Lung (tissue), 13 donors: ENCODE results near the gene AREL1. TPM values are rescaled to one million over a fixed set of nuclear protein-coding genes. Genes with fewer than 3 reads are reported as not detected.

Source experiments
- ATAC-seq: fragments of 200-7000 bp; cut with Tn5 transposase; one replicate; pipeline ENCODE4 v1.9.1; 2020; ENCODE audit warnings: moderate number of reproducible peaks; ENCODE audit not compliant: insufficient read depth, low FRiP score
- DNase-seq, 3 donors: peaks; one replicate each; pipeline ENCODE4 v3.0.0-alpha.2; 2013 to 2017
- H3K27ac ChIP-seq, 2 donors: one replicate each; pipeline ENCODE4 v1.5.1; 2013; ENCODE audit warnings: mild to moderate bottlenecking in 2 of 2, moderate library complexity in 2 of 2, control low read depth in 1 of 2, inconsistent platforms in 1 of 2, low read depth in 1 of 2, low read length in 1 of 2
- H3K27me3 ChIP-seq, 3 donors: one replicate each; pipeline ENCODE4 v1.5.1; 2013; ENCODE audit warnings: low read length in 2 of 3; ENCODE audit not compliant: control insufficient read depth in 3 of 3, insufficient read depth in 3 of 3
- H3K36me3 ChIP-seq, 4 donors: one replicate each; pipeline ENCODE4 v1.5.1; 2013; ENCODE audit warnings: low read length in 4 of 4, mild to moderate bottlenecking in 1 of 4, moderate library complexity in 1 of 4; ENCODE audit not compliant: control insufficient read depth in 4 of 4, insufficient read depth in 4 of 4
- H3K4me1 ChIP-seq, 5 donors: one replicate each; pipeline ENCODE4 v1.5.1; 2013; ENCODE audit warnings: low read length in 5 of 5, mild to moderate bottlenecking in 2 of 5, moderate library complexity in 1 of 5; ENCODE audit not compliant: control insufficient read depth in 5 of 5, insufficient read depth in 5 of 5
- H3K4me3 ChIP-seq: one replicate; pipeline ENCODE4 v1.5.1; 2013; ENCODE audit warnings: mild to moderate bottlenecking, control low read depth, moderate library complexity
- H3K9ac ChIP-seq, 2 donors: one replicate each; pipeline ENCODE4 v1.5.1; 2013; ENCODE audit warnings: low read length in 2 of 2, control low read depth in 1 of 2; ENCODE audit not compliant: insufficient read depth in 1 of 2
- H3K9me3 ChIP-seq, 4 donors: one replicate each; pipeline ENCODE4 v1.5.1; 2013; ENCODE audit warnings: low read length in 3 of 4, mild to moderate bottlenecking in 1 of 4, moderate library complexity in 1 of 4; ENCODE audit not compliant: control insufficient read depth in 4 of 4, insufficient read depth in 3 of 4
- CTCF ChIP-seq: IDR thresholded peaks from 2 replicates; pipeline ENCODE4 v1.5.1; 2012; ENCODE audit warnings: mild to moderate bottlenecking; ENCODE audit errors: control extremely low read depth, extremely low read depth
- WGBS, 2 donors: extraction: QIAGEN DNeasy Blood & Tissue Kit; methylation state at CpG; one replicate each; pipeline ENCODE4 v1.1.7; 2013; 5-methylcytosine and 5-hydroxymethylcytosine counted together
- polyA plus RNA-seq, 2 donors: library from polyadenylated mRNA; stranded (reverse); fragments of 200-250 nt; gene quantifications; one replicate each; pipeline ENCODE4 v1.2.1, GENCODE V29; 2013
- small RNA-seq: library from RNA; depleted of rRNA; stranded (forward); fragments of <200 nt; gene quantifications from one replicate; pipeline ENCODE3, GENCODE V24; 2014; ENCODE audit warnings: low replicate concordance
- total RNA-seq, 2 donors: library from RNA; depleted of rRNA in 1 of 2; stranded (reverse); fragments of >200 nt in 1 of 2; gene quantifications; one replicate each; pipeline ENCODE4 v1.2.1, GENCODE V29; 2014 to 2021
- donor health status: control.
- donor health status: control.
- donor health status: Bipolar disorder and iron deficiency.
- donor health status: healthy.
- donor health status: DM: yes; HTN: yes; CAD: no.

The AREL1 gene
- total and polyA plus RNA-seq, 4 donors: 10.5 to 41.6 (median 23.8) TPM

- H3K27ac ChIP-seq: no peak overlapping the region
- H3K9ac ChIP-seq: no peak overlapping the region
- ATAC-seq (no peak), DNase-seq (no peak)
- H3K36me3 ChIP-seq: no peaks in the 10 kb centered on the region
- no peak overlapping the region for H3K4me3 ChIP-seq
- no peaks in the 10 kb centered on the region for H3K9me3 ChIP-seq
- TF ChIP-seq CTCF: no peak
- 69 to 81% methylated on average over 16 of the region's 16 CpGs for WGBS, 2 donors
- peaks cover 0 to 18% (median 7%) of the 10 kb centered on the region in 3 donors for H3K27me3 ChIP-seq
- H3K4me1 ChIP-seq: peaks cover 0 to 8% (median 0%) of the 10 kb centered on the region in 5 donors
Observed at GRCh38 chr14:74613211-74613914, 99.5 kb downstream of the AREL1 start.

- TF ChIP-seq CTCF: peak; percentile 26
- no peak overlapping the region for H3K9ac ChIP-seq
- WGBS, 2 donors: 5 to 7% methylated on average over 49 to 69 of the region's 69 CpGs
- ATAC-seq (peak; percentile 86), DNase-seq (peak; percentile 65 to 80 (median 78))
- H3K27ac ChIP-seq: peak overlapping the region in 1 of 2 donors; percentile 52
- no peaks in the 10 kb centered on the region for H3K36me3 ChIP-seq
- H3K4me1 ChIP-seq: peaks cover 0 to 7% (median 0%) of the 10 kb centered on the region in 5 donors
- H3K9me3 ChIP-seq: no peaks in the 10 kb centered on the region
- peak overlapping the region; percentile 53 for H3K4me3 ChIP-seq
- peaks cover 0 to 18% (median 7%) of the 10 kb centered on the region in 3 donors for H3K27me3 ChIP-seq
Observed at GRCh38 chr14:74612350-74613021, 100.4 kb downstream of the AREL1 start.

- no peak for TF ChIP-seq CTCF
- Histone ChIP-seq H3K9ac (no peak within 1 kb of the TSS), H3K9me3 (no peaks in the 10 kb centered on the region), H3K36me3 (no peaks in the 10 kb centered on the region), H3K27ac (peak within 1 kb of the TSS in 1 of 2 donors; percentile 52), H3K4me3 (peak within 1 kb of the TSS; percentile 53), H3K4me1 (peaks cover 0 to 7% (median 0%) of the 10 kb centered on the region in 5 donors), H3K27me3 (peaks cover 0 to 18% (median 7%) of the 10 kb centered on the region in 3 donors)
- ATAC-seq (peak; percentile 24), DNase-seq (peak in 1 of 3 donors; percentile 31)
- WGBS, 2 donors: 1% methylated on average over 60 to 70 of the region's 70 CpGs
Observed at GRCh38 chr14:74611650-74612349, 101.1 kb downstream of the AREL1 start, which contains the start of gene LTBP2. TSS of gene LTBP2 (minus strand) at chr14:74612237. CDS start at chr14:74611944, 293 bp downstream.

Small RNAs within 50 kb of the gene (small RNA-seq; reads per million reads assigned to genes)
- not detected for gene RF00409

Other genes starting within 250 kb of the AREL1 start
- gene NPC2, start 219.8 kb downstream of the AREL1 start, total RNA-seq: 1,000 to 10,000 TPM in 1 of 2 donors, 100 to 1,000 TPM in 1; 922 to 1,175 TPM
- gene NPC2, start 219.8 kb downstream of the AREL1 start, polyA plus RNA-seq: 1,000 to 10,000 TPM; 1,205 to 1,539 TPM
- gene ISCA2, start 219.3 kb downstream of the AREL1 start, total RNA-seq: 10 to 100 TPM; 19.7 to 21.8 TPM
- gene ISCA2, start 219.3 kb downstream of the AREL1 start, polyA plus RNA-seq: 10 to 100 TPM; 21.1 to 24.7 TPM
- 10 to 100 TPM; 33.4 to 78.4 TPM for gene LTBP2, start 100.8 kb downstream of the AREL1 start, total RNA-seq
- 10 to 100 TPM; 13.2 to 18.2 TPM for gene LTBP2, start 100.8 kb downstream of the AREL1 start, polyA plus RNA-seq
- gene FCF1, start 64 bp upstream of the AREL1 start, total RNA-seq: 10 to 100 TPM; 39.2 to 41.2 TPM
- gene FCF1, start 64 bp upstream of the AREL1 start, polyA plus RNA-seq: 10 to 100 TPM in 1 of 2 donors, 1 to 10 TPM in 1; 7.6 to 37.9 TPM
- gene YLPM1, start 50.2 kb upstream of the AREL1 start, total RNA-seq: 100 to 1,000 TPM in 1 of 2 donors, 10 to 100 TPM in 1; 42.2 to 124 TPM
- gene YLPM1, start 50.2 kb upstream of the AREL1 start, polyA plus RNA-seq: 10 to 100 TPM; 13.3 to 14.9 TPM
- under 1 TPM in 1 of 2 donors, not detected in 1; 0.09 TPM for gene PROX2, start 163.1 kb upstream of the AREL1 start, total RNA-seq
- gene PROX2, start 163.1 kb upstream of the AREL1 start, polyA plus RNA-seq: under 1 TPM in 1 of 2 donors, not detected in 1; 0.01 TPM
- gene DLST, start 168.8 kb upstream of the AREL1 start, total RNA-seq: 10 to 100 TPM; 76.5 to 79.1 TPM
- gene DLST, start 168.8 kb upstream of the AREL1 start, polyA plus RNA-seq: 10 to 100 TPM; 37.3 to 62.4 TPM
- gene RPS6KL1, start 210.2 kb upstream of the AREL1 start, total RNA-seq: 10 to 100 TPM in 1 of 2 donors, 1 to 10 TPM in 1; 2.2 to 13.0 TPM
- gene RPS6KL1, start 210.2 kb upstream of the AREL1 start, polyA plus RNA-seq: 1 to 10 TPM; 2.3 to 6.3 TPM
- gene PGF, start 242.5 kb upstream of the AREL1 start, total RNA-seq: 1 to 10 TPM; 4.9 to 8.7 TPM
- 1 to 10 TPM; 3.0 to 10.0 TPM for gene PGF, start 242.5 kb upstream of the AREL1 start, polyA plus RNA-seq